ENCODE measurements around the gene SMPD3.

DNA sequence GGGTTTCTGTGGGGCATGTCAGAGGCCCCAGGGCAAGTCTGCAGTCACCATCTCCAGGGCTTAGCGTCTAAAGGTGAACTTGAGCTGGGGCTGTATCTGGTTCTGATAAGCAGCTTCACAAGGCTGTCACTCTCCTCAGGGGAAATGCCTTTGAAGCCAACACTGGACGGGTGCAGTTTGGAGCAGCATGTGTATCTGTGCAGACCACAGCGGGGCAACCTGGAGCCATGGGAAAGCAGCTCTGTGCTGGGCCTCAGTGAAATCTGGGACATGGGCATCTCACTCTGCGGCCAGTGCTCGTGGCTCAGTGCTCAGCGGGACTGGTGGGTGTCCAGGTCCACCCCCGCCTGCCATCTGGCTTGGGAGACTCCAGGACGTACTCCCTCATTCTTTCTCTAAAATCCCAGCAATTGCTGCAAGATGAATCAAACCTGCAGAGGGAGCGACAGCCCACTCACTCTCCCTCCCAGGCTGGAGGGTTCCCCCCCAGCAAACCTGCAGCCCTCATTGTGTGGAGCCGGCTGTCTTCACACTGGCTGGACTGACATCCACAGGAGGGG is 74.0 kb downstream of the SMPD3 start:
- TF ChIP-seq, protein P1, sequence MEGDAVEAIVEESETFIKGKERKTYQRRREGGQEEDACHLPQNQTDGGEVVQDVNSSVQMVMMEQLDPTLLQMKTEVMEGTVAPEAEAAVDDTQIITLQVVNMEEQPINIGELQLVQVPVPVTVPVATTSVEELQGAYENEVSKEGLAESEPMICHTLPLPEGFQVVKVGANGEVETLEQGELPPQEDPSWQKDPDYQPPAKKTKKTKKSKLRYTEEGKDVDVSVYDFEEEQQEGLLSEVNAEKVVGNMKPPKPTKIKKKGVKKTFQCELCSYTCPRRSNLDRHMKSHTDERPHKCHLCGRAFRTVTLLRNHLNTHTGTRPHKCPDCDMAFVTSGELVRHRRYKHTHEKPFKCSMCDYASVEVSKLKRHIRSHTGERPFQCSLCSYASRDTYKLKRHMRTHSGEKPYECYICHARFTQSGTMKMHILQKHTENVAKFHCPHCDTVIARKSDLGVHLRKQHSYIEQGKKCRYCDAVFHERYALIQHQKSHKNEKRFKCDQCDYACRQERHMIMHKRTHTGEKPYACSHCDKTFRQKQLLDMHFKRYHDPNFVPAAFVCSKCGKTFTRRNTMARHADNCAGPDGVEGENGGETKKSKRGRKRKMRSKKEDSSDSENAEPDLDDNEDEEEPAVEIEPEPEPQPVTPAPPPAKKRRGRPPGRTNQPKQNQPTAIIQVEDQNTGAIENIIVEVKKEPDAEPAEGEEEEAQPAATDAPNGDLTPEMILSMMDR (conservative IDR thresholded peaks at IDR 0.05; ENCODE audit: low read depth in 2 of 2): no peak
- TF ChIP-seq POLR2AphosphoS5 (IDR thresholded peaks at IDR 0.05; ENCODE audit: low read depth) (no peak), EZH2 (IDR thresholded peaks at IDR 0.05; ENCODE audit: low read depth, unreplicated experiment) (no peak), JUNB (IDR thresholded peaks at IDR 0.05; ENCODE audit: unreplicated experiment) (no peak), EZH2phosphoT487 (IDR thresholded peaks at IDR 0.05; ENCODE audit: unreplicated experiment) (no peak), STAT1 (IDR thresholded peaks at IDR 0.05; ENCODE audit: unreplicated experiment) (no peak), ZNF331 (CRISPR knock-in tag; IDR thresholded peaks at IDR 0.05; ENCODE audit: low read depth) (no peak), CREB1 (CRISPR knock-in tag; IDR thresholded peaks at IDR 0.05; ENCODE audit: low read depth) (no peak), ZNF114 (CRISPR knock-in tag; IDR thresholded peaks at IDR 0.05) (no peak)
- TF ChIP-seq, protein P2, sequence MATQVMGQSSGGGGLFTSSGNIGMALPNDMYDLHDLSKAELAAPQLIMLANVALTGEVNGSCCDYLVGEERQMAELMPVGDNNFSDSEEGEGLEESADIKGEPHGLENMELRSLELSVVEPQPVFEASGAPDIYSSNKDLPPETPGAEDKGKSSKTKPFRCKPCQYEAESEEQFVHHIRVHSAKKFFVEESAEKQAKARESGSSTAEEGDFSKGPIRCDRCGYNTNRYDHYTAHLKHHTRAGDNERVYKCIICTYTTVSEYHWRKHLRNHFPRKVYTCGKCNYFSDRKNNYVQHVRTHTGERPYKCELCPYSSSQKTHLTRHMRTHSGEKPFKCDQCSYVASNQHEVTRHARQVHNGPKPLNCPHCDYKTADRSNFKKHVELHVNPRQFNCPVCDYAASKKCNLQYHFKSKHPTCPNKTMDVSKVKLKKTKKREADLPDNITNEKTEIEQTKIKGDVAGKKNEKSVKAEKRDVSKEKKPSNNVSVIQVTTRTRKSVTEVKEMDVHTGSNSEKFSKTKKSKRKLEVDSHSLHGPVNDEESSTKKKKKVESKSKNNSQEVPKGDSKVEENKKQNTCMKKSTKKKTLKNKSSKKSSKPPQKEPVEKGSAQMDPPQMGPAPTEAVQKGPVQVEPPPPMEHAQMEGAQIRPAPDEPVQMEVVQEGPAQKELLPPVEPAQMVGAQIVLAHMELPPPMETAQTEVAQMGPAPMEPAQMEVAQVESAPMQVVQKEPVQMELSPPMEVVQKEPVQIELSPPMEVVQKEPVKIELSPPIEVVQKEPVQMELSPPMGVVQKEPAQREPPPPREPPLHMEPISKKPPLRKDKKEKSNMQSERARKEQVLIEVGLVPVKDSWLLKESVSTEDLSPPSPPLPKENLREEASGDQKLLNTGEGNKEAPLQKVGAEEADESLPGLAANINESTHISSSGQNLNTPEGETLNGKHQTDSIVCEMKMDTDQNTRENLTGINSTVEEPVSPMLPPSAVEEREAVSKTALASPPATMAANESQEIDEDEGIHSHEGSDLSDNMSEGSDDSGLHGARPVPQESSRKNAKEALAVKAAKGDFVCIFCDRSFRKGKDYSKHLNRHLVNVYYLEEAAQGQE (IDR thresholded peaks at IDR 0.05; ENCODE audit: unreplicated experiment): no peak
- TF ChIP-seq, protein P3, sequence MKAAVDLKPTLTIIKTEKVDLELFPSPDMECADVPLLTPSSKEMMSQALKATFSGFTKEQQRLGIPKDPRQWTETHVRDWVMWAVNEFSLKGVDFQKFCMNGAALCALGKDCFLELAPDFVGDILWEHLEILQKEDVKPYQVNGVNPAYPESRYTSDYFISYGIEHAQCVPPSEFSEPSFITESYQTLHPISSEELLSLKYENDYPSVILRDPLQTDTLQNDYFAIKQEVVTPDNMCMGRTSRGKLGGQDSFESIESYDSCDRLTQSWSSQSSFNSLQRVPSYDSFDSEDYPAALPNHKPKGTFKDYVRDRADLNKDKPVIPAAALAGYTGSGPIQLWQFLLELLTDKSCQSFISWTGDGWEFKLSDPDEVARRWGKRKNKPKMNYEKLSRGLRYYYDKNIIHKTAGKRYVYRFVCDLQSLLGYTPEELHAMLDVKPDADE (IDR thresholded peaks at IDR 0.05): no peak
- TF ChIP-seq, protein P4, sequence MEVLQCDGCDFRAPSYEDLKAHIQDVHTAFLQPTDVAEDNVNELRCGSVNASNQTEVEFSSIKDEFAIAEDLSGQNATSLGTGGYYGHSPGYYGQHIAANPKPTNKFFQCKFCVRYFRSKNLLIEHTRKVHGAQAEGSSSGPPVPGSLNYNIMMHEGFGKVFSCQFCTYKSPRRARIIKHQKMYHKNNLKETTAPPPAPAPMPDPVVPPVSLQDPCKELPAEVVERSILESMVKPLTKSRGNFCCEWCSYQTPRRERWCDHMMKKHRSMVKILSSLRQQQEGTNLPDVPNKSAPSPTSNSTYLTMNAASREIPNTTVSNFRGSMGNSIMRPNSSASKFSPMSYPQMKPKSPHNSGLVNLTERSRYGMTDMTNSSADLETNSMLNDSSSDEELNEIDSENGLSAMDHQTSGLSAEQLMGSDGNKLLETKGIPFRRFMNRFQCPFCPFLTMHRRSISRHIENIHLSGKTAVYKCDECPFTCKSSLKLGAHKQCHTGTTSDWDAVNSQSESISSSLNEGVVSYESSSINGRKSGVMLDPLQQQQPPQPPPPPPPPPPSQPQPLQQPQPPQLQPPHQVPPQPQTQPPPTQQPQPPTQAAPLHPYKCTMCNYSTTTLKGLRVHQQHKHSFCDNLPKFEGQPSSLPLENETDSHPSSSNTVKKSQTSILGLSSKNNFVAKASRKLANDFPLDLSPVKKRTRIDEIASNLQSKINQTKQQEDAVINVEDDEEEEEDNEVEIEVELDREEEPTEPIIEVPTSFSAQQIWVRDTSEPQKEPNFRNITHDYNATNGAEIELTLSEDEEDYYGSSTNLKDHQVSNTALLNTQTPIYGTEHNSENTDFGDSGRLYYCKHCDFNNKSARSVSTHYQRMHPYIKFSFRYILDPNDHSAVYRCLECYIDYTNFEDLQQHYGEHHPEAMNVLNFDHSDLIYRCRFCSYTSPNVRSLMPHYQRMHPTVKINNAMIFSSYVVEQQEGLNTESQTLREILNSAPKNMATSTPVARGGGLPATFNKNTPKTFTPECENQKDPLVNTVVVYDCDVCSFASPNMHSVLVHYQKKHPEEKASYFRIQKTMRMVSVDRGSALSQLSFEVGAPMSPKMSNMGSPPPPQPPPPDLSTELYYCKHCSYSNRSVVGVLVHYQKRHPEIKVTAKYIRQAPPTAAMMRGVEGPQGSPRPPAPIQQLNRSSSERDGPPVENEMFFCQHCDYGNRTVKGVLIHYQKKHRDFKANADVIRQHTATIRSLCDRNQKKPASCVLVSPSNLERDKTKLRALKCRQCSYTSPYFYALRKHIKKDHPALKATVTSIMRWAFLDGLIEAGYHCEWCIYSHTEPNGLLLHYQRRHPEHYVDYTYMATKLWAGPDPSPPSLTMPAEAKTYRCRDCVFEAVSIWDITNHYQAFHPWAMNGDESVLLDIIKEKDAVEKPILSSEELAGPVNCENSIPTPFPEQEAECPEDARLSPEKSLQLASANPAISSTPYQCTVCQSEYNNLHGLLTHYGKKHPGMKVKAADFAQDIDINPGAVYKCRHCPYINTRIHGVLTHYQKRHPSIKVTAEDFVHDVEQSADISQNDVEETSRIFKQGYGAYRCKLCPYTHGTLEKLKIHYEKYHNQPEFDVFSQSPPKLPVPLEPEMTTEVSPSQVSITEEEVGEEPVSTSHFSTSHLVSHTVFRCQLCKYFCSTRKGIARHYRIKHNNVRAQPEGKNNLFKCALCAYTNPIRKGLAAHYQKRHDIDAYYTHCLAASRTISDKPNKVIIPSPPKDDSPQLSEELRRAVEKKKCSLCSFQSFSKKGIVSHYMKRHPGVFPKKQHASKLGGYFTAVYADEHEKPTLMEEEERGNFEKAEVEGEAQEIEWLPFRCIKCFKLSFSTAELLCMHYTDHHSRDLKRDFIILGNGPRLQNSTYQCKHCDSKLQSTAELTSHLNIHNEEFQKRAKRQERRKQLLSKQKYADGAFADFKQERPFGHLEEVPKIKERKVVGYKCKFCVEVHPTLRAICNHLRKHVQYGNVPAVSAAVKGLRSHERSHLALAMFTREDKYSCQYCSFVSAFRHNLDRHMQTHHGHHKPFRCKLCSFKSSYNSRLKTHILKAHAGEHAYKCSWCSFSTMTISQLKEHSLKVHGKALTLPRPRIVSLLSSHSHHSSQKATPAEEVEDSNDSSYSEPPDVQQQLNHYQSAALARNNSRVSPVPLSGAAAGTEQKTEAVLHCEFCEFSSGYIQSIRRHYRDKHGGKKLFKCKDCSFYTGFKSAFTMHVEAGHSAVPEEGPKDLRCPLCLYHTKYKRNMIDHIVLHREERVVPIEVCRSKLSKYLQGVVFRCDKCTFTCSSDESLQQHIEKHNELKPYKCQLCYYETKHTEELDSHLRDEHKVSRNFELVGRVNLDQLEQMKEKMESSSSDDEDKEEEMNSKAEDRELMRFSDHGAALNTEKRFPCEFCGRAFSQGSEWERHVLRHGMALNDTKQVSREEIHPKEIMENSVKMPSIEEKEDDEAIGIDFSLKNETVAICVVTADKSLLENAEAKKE (CRISPR knock-in tag; IDR thresholded peaks at IDR 0.05): no peak
